Mucosa of gallbladder (tissue), 1 donor: ENCODE data around the gene C10orf143. TPM values are rescaled to one million over a fixed set of nuclear protein-coding genes. Genes with fewer than 3 reads are reported as not detected.

ENCODE experiments used
- DNase-seq: peaks from one replicate; pipeline ENCODE4 v3.0.0-alpha.2; 2020; ENCODE audit warnings: low spot score
- total RNA-seq: library from RNA; stranded (reverse); gene quantifications from one replicate; pipeline ENCODE4 v1.2.1, GENCODE V29; 2021
- donor health status: DM: no; HTN: no; CAD: no.

C10orf143 gene
- total RNA-seq, 1 donor from 2014 or later: 4.8 TPM

DNA sequence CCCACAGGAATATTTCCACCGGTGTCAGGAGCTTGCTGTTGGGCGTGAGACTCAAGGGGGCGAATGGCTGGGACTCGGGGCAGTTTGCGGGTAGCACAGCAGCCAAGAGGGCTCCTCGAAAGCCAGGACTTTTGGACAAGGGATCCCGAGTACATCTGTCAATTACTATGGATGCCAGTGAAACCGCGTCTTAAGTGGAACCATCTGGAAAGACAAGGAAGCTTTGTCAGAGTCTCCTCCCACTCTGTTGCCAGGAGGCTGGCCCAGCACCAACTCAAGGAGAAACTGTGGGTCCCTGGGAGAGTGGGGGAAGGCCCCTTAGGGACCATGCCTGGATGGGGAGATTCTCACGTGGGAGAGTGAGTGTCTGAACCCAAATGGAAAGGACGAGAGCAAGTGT, 57.1 kb downstream of the C10orf143 start:
- no peak for DNase-seq

DNA sequence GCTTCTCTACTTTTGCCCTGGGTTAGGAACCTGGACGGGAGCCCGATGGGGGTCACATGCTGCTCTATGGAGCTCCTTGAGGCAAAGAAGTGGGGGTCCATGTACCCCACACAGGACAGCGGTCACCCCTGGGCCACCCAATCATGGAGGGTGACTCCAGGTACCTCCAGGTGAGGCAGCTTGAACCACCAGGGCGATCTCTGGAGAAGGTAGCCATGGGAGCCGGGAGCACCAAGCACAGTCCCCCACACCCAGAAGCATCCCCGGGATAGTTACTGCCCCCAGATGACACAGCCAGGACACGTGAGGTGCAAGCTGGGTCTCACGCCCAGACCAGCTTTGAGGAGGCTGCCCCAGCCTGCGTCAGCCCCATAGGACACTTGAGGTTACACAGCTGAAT, 58.4 kb downstream of the C10orf143 start:
- DNase-seq: no peak

DNA sequence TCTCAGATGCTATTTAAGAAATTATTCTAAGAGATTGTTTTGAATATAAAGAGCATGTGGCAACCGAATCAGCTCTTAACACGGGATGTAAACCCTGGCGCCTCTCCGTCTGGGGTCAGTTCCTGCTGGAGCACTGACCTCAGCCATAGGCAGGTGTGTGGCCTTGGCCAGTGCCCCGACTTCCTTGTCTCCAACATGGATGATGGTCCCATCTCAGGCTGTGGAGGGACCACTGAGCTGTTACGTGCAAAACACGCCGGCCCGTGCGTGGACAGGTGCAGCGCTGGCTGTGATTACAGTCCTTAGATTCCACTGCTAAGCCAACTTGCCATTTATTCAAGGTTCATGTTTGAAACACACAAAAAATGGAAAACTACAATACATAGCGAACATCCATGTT, 59.9 kb downstream of the C10orf143 start:
- DNase-seq: no peak

DNA sequence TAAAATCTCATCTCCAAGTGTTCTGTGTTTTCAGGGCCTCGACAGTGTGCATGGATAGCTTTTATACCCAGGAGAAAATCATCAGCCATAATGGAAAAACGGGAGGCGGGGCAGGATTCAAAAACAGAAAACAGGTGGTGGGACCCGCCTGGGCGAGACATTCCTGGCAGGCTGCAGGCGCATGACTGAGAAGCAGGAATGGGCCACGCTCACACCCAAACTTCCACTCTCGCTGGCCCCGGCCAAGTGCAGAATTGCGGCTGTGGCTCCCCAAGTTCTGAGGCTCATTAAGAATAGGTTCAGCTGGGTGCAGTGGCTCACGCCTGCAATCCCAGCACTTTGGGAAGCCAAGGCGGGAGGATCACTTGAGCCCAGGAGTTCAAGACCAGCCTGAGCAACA, 60.6 kb downstream of the C10orf143 start:
- DNase-seq: no peak

DNA sequence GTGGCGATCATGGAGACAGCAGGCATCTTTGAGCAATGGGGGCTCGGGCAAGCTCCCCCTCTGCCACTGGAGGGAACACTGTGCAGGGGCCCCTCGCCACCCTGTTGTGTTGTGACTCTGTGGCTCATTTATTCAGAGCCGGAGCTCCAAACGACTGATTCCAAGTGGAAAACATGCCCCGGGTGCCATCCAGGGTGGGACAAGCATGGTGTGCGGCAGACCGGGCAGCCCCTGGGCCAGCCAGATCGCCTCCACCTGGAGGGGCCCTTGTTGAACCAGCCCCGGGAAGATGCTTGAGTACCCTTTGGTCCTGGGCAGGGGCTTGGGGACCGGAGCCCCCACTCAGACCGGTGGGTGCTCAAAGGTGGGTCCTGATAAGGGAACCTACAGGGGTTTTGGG, 61.4 kb downstream of the C10orf143 start:
- DNase-seq: no peak

DNA sequence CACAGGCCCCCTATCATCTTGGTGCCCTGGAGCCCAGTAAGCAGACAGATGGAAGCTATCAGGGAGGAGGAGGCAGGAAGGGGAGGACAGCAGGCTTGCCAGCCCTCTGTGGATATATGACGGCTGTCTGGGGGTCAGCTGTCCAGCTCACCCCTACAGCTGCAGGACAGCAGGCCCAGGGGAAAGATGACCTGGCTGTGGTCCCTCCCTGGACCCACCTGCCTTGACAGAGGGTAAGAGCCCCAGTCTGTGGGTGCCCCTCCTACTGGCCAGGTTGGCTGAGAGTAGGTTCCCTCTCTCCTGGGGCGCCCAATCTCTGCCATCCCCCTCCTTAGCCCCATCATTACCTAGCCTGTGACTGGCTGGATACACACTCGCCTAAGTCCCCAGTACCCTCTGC, 62.5 kb downstream of the C10orf143 start:
- no peak for DNase-seq

DNA sequence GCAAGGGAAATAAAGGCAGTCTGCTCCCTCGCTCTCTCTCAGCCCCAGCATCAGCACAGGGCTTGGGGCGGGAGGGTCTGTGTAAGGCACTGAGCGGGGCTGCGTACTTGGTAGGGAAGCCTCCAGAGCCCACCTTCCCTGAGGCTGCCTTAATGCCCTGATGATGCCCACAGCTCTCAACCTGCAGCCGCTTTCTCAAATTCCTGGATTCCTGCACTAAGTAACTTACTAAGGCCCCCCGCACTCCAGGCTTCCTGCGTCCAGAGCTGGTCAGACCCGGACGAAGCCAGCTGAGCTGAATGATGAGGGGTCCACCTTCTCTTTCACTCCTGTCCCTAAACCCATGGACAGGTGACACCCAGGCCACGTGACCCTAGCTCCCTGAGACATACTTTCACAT, 63.3 kb downstream of the C10orf143 start:
- no peak for DNase-seq

DNA sequence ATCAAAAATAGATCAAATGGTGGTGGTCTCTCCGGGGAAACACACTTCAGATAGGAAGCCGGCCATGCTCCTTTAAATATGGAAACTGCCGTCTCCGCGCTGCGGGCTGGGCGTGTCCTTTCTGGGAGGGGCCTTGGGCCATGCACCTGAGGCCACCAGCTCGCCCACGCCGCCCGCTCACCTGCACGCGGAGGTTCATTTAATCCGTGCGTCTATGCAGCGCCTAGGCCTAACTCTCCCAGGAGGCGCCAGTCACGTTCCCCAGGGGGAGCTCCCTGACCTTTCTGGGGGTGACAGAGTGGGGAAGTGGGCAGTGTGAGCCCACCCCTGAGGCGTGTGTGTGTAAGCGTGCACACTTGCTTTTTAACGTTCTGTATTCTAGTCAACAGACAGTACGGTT, 64.0 kb downstream of the C10orf143 start:
- DNase-seq: no peak

DNA sequence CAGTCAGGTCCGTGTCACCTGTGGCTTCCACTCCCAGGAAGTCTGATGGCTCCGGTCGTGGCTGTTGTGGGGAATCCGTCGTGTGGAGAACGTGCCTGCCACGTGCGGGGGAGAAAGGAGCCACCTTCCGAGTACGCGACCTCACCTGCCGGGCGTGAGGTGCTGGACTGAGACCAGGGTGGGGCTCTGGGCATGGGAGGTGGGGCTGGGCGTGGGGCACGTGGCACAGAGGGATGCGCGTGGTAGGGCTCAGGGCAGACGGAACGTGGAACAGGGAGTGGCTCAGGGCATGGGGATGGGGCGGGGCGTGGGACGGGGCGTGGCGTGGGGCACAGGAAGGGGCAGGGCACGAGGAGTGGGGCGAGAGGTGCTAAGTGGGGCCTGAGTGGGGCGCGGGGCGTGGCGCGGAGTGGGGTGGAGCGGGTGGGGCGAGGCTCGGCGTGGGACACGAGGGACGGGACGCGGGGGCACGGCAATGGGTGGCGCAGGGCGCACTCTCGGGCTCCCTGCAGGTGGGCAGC, 64.8 kb downstream of the C10orf143 start:
- no peak for DNase-seq

DNA sequence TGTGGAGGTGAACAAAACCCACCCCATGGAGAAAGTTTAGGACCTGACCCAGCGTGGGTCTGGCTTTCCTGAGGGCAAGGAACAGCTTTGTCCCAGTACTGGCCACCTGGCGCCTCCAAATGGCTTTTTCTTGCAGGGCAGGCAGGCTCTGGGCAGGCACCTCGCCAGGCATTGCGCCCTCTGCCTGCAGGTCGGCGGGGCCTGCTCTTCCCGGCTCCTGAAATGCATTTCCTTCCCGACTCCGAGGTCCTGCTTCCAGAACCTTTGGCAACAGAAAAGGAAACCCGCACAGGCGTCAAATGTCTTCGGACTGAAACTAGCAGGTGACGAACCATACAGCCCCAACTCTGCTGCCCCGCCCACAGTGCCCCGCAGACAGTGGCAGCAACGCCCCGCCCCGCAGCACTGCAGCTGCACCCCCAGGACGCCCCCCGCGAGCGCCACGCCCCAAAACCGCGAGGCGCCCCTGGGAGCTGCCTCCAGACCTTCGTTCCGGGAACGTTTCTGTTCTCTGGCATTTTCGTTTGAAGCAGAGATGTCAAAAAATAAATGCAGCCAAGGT, 65.5 kb downstream of the C10orf143 start:
- no peak for DNase-seq

DNA sequence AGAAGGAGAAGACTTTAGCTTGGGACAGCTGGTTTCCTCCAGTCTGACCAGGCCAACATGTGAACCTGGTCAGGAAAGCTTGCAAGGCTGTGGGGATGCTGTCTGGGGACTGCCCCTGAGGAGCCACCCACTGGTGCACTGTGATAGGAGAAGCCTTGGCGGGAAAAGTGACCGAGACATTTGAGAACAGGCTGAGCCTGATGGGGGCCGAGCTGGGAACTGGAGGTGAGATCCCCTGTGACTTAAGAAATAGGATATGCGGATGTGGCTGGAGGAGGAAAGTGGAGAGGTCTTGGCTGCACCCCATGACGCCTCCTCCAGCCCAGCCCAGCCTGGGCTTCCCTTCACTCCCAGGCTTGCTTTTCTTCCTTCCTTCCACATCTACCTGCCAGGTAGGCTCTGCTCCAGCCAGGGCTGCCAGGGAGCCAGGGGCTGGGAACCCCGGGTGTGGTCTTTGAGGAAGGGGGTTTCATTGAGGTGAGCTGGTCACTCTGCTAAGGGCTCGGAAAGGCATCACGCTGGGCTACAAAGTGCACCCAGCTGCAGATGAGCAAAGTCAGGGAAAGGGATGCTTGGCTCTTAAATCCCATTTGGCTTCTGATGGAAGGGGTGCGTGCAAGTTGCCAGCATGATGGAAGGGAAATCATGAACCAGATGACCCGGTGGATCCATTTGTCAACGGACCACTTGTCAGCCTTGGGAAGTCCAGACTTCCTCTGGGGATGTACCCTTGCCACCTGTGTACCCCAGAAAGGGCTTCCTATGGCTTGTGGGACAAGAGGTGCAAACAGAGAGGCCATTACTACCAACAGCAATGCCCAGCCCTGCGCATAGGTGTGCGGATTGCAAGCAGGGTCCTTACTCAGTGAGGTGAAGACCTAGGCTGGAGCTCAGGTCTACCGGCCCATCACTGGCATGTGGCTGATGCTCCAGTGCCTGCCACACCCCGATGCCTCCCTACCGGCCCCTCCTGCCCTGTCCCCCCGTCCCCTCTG, 66.3 kb downstream of the C10orf143 start:
- DNase-seq: no peak

DNA sequence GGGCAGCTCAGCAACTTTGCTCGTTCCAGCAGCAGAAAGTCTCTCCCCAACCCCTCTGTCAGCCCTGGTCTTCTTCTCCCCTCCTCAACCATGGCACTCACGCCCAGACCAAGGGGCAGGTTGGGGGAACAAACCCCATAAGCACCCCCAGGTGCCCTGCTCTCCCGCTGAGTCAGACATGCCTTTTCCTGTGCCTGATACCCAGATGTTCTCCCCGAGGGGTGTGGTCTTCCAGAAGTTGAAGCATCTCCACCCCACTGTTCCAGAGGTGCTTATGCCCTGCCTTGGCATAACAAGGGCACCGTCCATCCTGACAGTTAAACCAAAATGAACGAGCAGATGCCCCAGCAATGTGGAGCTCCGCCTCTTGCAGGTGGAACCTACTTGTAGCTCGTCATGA, 67.1 kb downstream of the C10orf143 start:
- DNase-seq: no peak

DNA sequence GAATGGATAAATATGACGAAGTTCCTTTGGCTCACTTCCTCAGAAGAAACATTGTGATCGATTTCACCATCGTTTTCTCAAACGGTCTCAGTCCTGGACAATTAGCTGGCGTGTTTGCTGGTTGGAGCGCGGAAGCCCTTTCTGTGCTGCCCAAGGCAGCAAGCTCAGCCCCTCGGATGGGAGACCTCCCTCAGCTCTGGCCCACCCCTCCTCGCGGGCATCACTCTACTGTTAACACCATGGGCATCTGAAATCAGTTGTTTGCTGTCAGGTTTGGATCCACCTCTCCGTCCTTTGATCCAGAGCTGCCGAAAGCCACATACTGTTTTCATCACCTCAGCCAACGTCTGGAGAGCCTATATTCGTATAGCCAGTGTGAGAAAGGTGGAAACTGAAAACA, 68.2 kb downstream of the C10orf143 start:
- DNase-seq: no peak

DNA sequence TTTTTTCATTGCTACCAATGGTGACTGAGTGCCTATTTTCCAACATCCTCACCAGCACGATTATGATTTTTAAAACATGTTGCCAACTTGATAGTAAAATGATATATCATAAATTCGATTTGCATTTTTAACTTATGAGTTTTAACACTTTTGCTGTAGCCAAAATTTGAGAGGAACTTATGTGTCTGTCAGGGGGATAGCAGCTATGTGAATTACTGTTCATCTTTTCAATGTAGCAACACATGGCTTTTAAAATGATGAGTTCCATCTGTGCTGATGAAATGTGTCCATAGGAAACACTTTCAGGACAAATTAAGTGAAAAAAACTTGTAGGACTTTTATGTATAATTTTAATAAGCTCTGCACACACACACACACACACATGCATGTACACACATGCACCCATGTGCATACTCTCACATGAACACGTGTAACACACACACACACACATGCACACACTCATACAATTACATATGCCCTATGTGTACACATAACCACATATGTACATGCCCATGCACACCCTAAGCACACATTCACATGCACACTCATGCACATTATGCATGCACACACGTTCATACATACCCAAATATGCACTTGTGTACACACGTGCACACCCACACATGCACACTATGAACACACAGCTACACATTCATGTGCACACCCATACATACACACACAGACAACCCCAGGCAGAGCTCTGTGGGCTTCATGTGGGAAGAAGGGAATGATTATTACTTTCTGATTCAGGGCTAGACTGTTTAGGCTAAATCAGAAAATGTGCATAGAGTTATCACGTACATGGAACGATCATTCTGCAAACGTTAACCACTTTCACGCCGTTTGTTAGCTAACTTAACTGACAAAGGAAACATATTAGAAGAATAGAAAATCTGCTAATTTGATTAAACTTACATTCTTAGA, 68.9 kb downstream of the C10orf143 start:
- DNase-seq: no peak

DNA sequence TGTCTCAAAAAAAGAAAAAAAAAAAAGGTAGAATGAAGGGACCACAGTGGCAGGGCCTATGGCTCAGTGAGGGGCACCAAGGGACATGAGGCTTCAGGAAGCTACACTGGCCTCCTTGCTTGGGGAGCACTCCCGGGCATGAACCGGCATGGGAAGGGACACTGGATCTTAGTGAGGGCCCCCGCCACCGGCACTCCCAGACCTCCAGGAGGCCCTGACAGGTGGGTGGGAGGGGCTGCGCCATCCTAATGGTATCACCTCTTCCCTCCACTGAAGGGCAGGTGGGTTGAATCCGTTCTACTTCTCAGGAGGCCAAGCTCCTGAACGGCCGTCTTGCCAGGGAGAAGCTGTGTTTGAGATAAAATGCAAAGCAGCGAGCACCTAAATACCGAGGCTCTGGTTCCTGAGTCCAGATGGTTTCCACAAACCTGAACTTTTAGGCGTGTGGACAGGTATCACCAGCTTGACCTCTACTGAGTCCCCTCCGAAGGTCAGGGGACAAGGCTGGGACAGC, 69.8 kb downstream of the C10orf143 start:
- no peak for DNase-seq

DNA sequence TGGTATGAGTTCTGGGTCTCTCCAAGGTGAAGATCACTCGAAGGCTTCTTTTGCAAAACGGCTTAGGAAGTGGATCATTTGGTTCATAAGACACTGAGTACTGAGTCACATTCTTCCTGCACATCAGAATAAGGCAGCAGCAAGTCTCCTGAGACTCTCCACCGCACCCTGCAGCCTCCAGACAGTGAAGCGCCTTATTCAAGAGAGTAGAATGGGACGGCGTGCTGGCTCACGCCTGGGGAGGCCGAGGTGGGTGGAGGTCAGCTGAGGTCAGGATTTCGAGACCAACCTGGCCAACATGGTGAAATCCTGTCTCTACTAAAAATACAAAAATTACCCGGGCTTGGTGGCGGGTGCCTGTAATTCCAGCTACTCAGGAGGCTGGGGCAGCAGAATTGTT, 70.3 kb downstream of the C10orf143 start:
- DNase-seq: no peak

DNA sequence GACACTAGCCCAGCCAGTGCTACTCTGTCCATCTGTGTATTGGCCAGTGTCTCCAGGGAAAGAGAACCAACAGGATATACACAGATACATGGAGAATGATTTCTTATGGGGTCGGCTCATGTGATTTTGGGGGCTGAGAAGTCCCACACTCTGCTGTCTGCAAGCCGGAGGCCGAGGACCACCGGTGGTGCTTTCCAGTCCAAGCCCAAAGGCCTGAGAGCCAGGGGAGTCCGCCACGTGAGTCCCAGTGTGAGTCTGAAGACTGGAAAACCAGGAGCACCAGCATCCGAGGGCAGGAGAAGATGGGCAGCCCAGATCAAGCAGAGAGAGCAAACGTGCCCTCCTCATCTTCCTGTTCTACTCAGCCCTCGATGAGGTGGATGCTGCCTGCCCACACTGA, 71.5 kb downstream of the C10orf143 start:
- DNase-seq: no peak

DNA sequence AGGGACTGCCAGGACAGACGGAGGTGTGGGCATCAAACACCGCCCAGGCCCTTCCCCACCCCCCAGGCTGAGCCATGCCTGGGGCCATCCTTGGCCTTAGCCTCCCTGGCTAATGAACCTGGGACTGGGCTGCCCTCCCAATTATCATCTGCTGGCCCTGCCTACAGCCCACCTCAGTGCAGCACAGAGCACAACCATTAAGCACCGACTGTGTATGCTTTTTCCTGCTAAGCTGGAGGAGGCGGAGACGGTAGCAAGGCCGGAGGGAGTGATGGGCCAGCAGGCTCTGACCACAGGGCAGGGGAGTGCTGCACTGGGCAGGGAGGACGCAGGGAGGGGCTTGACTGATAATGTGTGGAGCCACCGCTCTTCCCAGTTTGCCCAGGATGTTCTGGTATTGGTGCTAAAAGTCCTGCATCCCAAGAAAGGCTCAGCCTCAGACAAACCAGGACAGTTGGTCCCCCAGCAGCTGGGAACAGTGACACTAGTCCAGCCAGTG, 72.0 kb downstream of the C10orf143 start:
- DNase-seq: no peak

DNA sequence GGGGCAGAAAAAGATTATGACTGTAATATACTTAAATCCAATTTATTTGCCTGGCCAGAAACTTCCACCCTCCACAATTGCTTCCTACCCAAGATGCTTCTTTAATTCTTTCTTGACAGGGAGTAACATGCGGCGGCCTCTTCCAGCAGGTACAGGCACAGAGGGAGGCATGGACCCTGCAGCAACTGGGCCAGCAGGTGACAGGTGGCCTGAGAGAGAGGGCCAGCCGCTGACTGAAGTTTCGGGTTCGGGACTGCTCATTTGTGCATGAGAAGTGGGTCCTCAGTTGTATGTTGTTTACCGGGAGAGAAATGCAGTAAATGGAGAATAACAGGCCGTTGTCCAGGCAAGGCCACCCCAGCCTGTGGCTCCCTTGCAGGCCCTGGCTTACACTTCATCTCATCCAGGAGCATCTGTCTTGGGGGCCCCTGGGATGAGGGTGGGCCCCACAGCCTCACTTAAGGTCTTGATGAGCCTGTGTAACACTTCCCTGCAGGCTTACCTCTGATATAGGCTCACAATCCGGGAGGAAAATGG, 72.5 kb downstream of the C10orf143 start:
- no peak for DNase-seq

DNA sequence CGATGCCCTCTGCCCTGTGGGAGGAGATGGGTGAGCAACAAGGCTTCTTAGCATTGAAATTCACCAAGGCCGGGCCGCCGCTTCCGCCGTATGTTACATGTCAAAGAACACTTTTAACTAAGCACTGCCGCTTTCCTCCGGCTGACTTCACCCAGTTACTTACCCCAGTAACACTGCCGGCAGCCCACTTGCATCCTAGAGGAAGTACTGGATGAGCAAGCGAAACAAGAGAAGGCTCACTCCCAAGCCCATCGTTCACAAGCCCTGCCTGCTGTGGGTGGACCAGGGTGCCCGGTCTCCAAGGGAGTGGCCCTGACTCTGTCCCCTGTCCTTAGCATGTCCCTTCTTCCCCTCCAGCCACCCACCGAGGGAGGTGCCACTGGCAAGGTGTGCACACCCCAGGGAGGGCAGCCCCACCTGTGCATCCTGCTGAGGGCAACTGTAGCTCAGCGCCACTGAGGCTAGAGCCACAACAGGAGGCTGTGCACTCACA, 73.4 kb downstream of the C10orf143 start:
- no peak for DNase-seq
